ENCODE results near the gene KIAA0586. TPM values are rescaled to one million over a fixed set of nuclear protein-coding genes. Genes with fewer than 3 reads are reported as not detected.
A peak's percentile ranks its signal among the peaks of the same experiment; 100 is the strongest.
"Not testable (repeated sequence)": the region's sequence is repeated elsewhere in the genome, so short reads cannot be mapped to it uniquely, and the experiment has no call there.

KIAA0586 gene
- total RNA-seq, 1 donor from 2014 or later = 9.8 TPM

- DNase-seq (no peak), ATAC-seq (ENCODE audit: poor library complexity) (no peak)
- intact Hi-C loops (cut with DNase I) = no loop called here
These were observed 28.2 kb downstream of the KIAA0586 start for GRCh38 chr14:58455593-58456265.

- DNase-seq (no peak), ATAC-seq (ENCODE audit: poor library complexity) (no peak)
- intact Hi-C loops (cut with DNase I) = no loop called here
These were observed 33.3 kb downstream of the KIAA0586 start for GRCh38 chr14:58460772-58461171.

- intact Hi-C loops (cut with DNase I) = no loop called here
- DNase-seq = no peak
- ATAC-seq (ENCODE audit: poor library complexity) = no peak
These were observed 35.6 kb downstream of the KIAA0586 start for GRCh38 chr14:58463147-58463546.

- intact Hi-C loops (cut with DNase I) = no loop called here
- DNase-seq (no peak), ATAC-seq (ENCODE audit: poor library complexity) (no peak)
These were observed 37.1 kb downstream of the KIAA0586 start for GRCh38 chr14:58464652-58465051.

- DNase-seq (no peak), ATAC-seq (ENCODE audit: poor library complexity) (no peak)
- intact Hi-C loops (cut with DNase I) = no loop called here
These were observed 37.9 kb downstream of the KIAA0586 start for GRCh38 chr14:58465421-58465820.

GRCh38 chr14:58466459-58466858 is 38.9 kb downstream of the KIAA0586 start:
- ATAC-seq (ENCODE audit: poor library complexity) (no peak), DNase-seq (no peak)
- intact Hi-C loops (cut with DNase I) = no loop called here

GRCh38 chr14:58467575-58467974 is 40.1 kb downstream of the KIAA0586 start:
- intact Hi-C loops (cut with DNase I) = no loop called here
- ATAC-seq (ENCODE audit: poor library complexity) = no peak
- DNase-seq = no peak

- ATAC-seq (ENCODE audit: poor library complexity) = no peak
- no peak for DNase-seq
- intact Hi-C loops (cut with DNase I) = no loop called here
These were observed 41.8 kb downstream of the KIAA0586 start for GRCh38 chr14:58469309-58469708.

GRCh38 chr14:58476320-58476719 is 48.8 kb downstream of the KIAA0586 start:
- intact Hi-C loops (cut with DNase I) = no loop called here
- ATAC-seq (ENCODE audit: poor library complexity) (no peak), DNase-seq (no peak)

GRCh38 chr14:58477653-58478052 is 50.1 kb downstream of the KIAA0586 start:
- intact Hi-C loops (cut with DNase I) = no loop called here
- no peak for DNase-seq

GRCh38 chr14:58478329-58478728 is 50.8 kb downstream of the KIAA0586 start:
- ATAC-seq (ENCODE audit: poor library complexity); intact Hi-C loops (cut with DNase I); DNase-seq: not testable (repeated sequence)

More at GRCh38 chr14:58477653-58478052, 50.1 kb downstream of the KIAA0586 start:
- ATAC-seq (ENCODE audit: poor library complexity) = no peak

- DNase-seq (no peak), ATAC-seq (ENCODE audit: poor library complexity) (no peak)
- intact Hi-C loops (cut with DNase I) = no loop called here
These were observed 52.5 kb downstream of the KIAA0586 start for GRCh38 chr14:58479975-58480374.

GRCh38 chr14:58484176-58484575 is 56.7 kb downstream of the KIAA0586 start:
- no peak for DNase-seq
- intact Hi-C loops (cut with DNase I) = no loop called here
- ATAC-seq (ENCODE audit: poor library complexity) = no peak

GRCh38 chr14:58488550-58488949 is 61.0 kb downstream of the KIAA0586 start:
- ATAC-seq (ENCODE audit: poor library complexity) (no peak), DNase-seq (no peak)
- intact Hi-C loops (cut with DNase I) = no loop called here

- intact Hi-C loops (cut with DNase I) = no loop called here
- DNase-seq (no peak), ATAC-seq (ENCODE audit: poor library complexity) (no peak)
These were observed 64.1 kb downstream of the KIAA0586 start for GRCh38 chr14:58491593-58491992.

GRCh38 chr14:58492044-58492443 is 64.5 kb downstream of the KIAA0586 start:
- DNase-seq (no peak), ATAC-seq (ENCODE audit: poor library complexity) (no peak)
- intact Hi-C loops (cut with DNase I) = no loop called here

GRCh38 chr14:58501214-58501816 is 73.8 kb downstream of the KIAA0586 start:
- ATAC-seq (ENCODE audit: poor library complexity) = peak; percentile 71
- intact Hi-C loops (cut with DNase I) = loop anchor here (5.0 kb wide), 1 partner anchor 556 kb away; no protein-coding TSS in a partner anchor
- DNase-seq = no peak

GRCh38 chr14:58513272-58513671 is 85.8 kb downstream of the KIAA0586 start:
- intact Hi-C loops (cut with DNase I) = no loop called here
- DNase-seq = no peak
- ATAC-seq (ENCODE audit: poor library complexity) = no peak

GRCh38 chr14:58517592-58517991 is 90.1 kb downstream of the KIAA0586 start:
- intact Hi-C loops (cut with DNase I) = no loop called here

GRCh38 chr14:58525691-58526090 is 98.2 kb downstream of the KIAA0586 start:
- ATAC-seq (ENCODE audit: poor library complexity); intact Hi-C loops (cut with DNase I); DNase-seq: not testable (repeated sequence)

More at GRCh38 chr14:58517592-58517991, 90.1 kb downstream of the KIAA0586 start:
- no peak for DNase-seq
- ATAC-seq (ENCODE audit: poor library complexity) = no peak
